Measurements from ENCODE around the gene ELP4. TPM values are rescaled to one million over a fixed set of nuclear protein-coding genes. Genes with fewer than 3 reads are reported as not detected.

The ELP4 gene
- total RNA-seq, 1 experiment from 2014 or later: 17.2 TPM

GRCh38 chr11:31652528-31652927 lies 143.0 kb downstream of the ELP4 start:
- in situ Hi-C loops (cut with HindIII; ENCODE audit: low pct_unique_long_range_greater_than_20kb, low sequenced_read_pairs): no loop called here
- CTCF ChIA-PET: interaction anchor here (1.1 kb wide), 1 partner anchor 208 kb away, joined by 3 read pairs; no protein-coding TSS in a partner anchor
- POLR2A ChIA-PET: no interaction called here
- ATAC-seq (no peak), DNase-seq (ENCODE audit: low read depth, low spot score) (no peak)
- Histone ChIP-seq H3K27ac (ENCODE audit: low read length) (no peak overlapping the region), H3K27me3 (ENCODE audit: control insufficient read depth, insufficient read depth, low read length) (no peaks in the 10 kb centered on the region), H3K4me1 (ENCODE audit: control insufficient read depth, insufficient read depth, low read length) (no peaks in the 10 kb centered on the region), H3K36me3 (ENCODE audit: control insufficient read depth, insufficient read depth, low read length) (no peaks in the 10 kb centered on the region), H3K9me3 (ENCODE audit: control insufficient read depth, insufficient read depth, low read depth, low read length) (no peaks in the 10 kb centered on the region), H3K4me3 (ENCODE audit: low read depth in 2 of 2, low read length in 2 of 2) (no peak overlapping the region)
- intact Hi-C loops (cut with micrococcal nuclease; ENCODE audit: unreplicated experiment): no loop called here
- BruUV-seq (replicated peaks): no TSS peak
- TF ChIP-seq CTCF (IDR thresholded peaks at IDR 0.05): no peak
- TF ChIP-seq SIN3A (IDR thresholded peaks at IDR 0.05; ENCODE audit: borderline replicate concordance, insufficient read depth, low read depth, low read length): no peak
- TF ChIP-seq POLR2AphosphoS5 (IDR thresholded peaks at IDR 0.05; ENCODE audit: low read depth, low read length): no peak
- TF ChIP-seq REST (IDR thresholded peaks at IDR 0.05; ENCODE audit: insufficient read depth in 1 of 2, low read depth in 2 of 2, low read length in 1 of 2): no peak
- TF ChIP-seq TCF7L2 (IDR thresholded peaks at IDR 0.05; ENCODE audit: low read depth, low read length): no peak

- ATAC-seq (no peak), DNase-seq (ENCODE audit: low read depth, low spot score) (no peak)
- Histone ChIP-seq H3K4me1 (ENCODE audit: control insufficient read depth, insufficient read depth, low read length) (no peaks in the 10 kb centered on the region), H3K9me3 (ENCODE audit: control insufficient read depth, insufficient read depth, low read depth, low read length) (no peaks in the 10 kb centered on the region), H3K4me3 (ENCODE audit: low read depth in 2 of 2, low read length in 2 of 2) (no peak overlapping the region), H3K27me3 (ENCODE audit: control insufficient read depth, insufficient read depth, low read length) (no peaks in the 10 kb centered on the region), H3K27ac (ENCODE audit: low read length) (no peak overlapping the region), H3K36me3 (ENCODE audit: control insufficient read depth, insufficient read depth, low read length) (no peaks in the 10 kb centered on the region)
- in situ Hi-C loops (cut with HindIII; ENCODE audit: low pct_unique_long_range_greater_than_20kb, low sequenced_read_pairs) (no loop called here), intact Hi-C loops (cut with micrococcal nuclease; ENCODE audit: unreplicated experiment) (no loop called here)
- POLR2A ChIA-PET: no interaction called here
- no TSS peak for BruUV-seq (replicated peaks)
- TF ChIP-seq REST (IDR thresholded peaks at IDR 0.05; ENCODE audit: insufficient read depth in 1 of 2, low read depth in 2 of 2, low read length in 1 of 2) (no peak), SIN3A (IDR thresholded peaks at IDR 0.05; ENCODE audit: borderline replicate concordance, insufficient read depth, low read depth, low read length) (no peak), CTCF (IDR thresholded peaks at IDR 0.05) (no peak), TCF7L2 (IDR thresholded peaks at IDR 0.05; ENCODE audit: low read depth, low read length) (no peak), POLR2AphosphoS5 (IDR thresholded peaks at IDR 0.05; ENCODE audit: low read depth, low read length) (no peak)
- CTCF ChIA-PET: no interaction called here
These were observed 145.9 kb downstream of the ELP4 start for GRCh38 chr11:31655483-31655882.
